H9 (cell line): Measurements from ENCODE around the gene RAB40C. TPM values are rescaled to one million over a fixed set of nuclear protein-coding genes. Genes with fewer than 3 reads are reported as not detected.

Experiments used
- DNase-seq: peaks from one replicate; pipeline ENCODE4 v3.0.0-alpha.2; 2017
- H2AFZ ChIP-seq: one replicate; pipeline ENCODE4 v1.6.1; 2013; ENCODE audit warnings: mild to moderate bottlenecking, low read length, control low read depth, moderate library complexity
- H2AK5ac ChIP-seq: 2 replicates; pipeline ENCODE4 v1.6.1; 2013; ENCODE audit warnings: low read length, control low read depth, mixed read lengths; ENCODE audit not compliant: insufficient read length
- H2BK120ac ChIP-seq: one replicate; pipeline ENCODE4 v1.6.1; 2013; ENCODE audit warnings: low read depth, mild to moderate bottlenecking, low read length, control low read depth, inconsistent platforms; ENCODE audit not compliant: poor library complexity, severe bottlenecking
- H2BK12ac ChIP-seq: 2 replicates; pipeline ENCODE4 v1.6.1; 2013; ENCODE audit warnings: low read length, control low read depth, mixed read lengths, low read depth; ENCODE audit not compliant: insufficient read length
- H2BK15ac ChIP-seq: 2 replicates; pipeline ENCODE4 v1.6.1; 2013; ENCODE audit warnings: low read depth, low read length, control low read depth
- H2BK20ac ChIP-seq: one replicate; pipeline ENCODE4 v1.6.1; 2013; ENCODE audit warnings: low read depth, mild to moderate bottlenecking, low read length, control low read depth, inconsistent platforms; ENCODE audit not compliant: poor library complexity, severe bottlenecking
- H2BK5ac ChIP-seq: 2 replicates; pipeline ENCODE4 v1.6.1; 2013; ENCODE audit warnings: low read length, control low read depth, mixed read lengths; ENCODE audit not compliant: insufficient read length
- H3K14ac ChIP-seq: 2 replicates; pipeline ENCODE4 v1.6.1; 2013; ENCODE audit warnings: low read length, control low read depth; ENCODE audit not compliant: insufficient read depth
- H3K18ac ChIP-seq: 2 replicates; pipeline ENCODE4 v1.6.1; 2013; ENCODE audit warnings: low read depth, mild to moderate bottlenecking, mixed read lengths, low read length, control low read depth; ENCODE audit not compliant: insufficient read length
- H3K23ac ChIP-seq: 2 replicates; pipeline ENCODE4 v1.6.1; 2013; ENCODE audit warnings: low read length, control low read depth, mixed read lengths, low read depth; ENCODE audit not compliant: insufficient read length
- H3K23me2 ChIP-seq: 2 replicates; pipeline ENCODE4 v1.6.1; 2013; ENCODE audit warnings: low read depth, mild to moderate bottlenecking, mixed read lengths, low read length, control low read depth; ENCODE audit not compliant: insufficient read length, poor library complexity, severe bottlenecking
- H3K27ac ChIP-seq: 2 replicates; pipeline ENCODE4 v1.5.1; 2013; ENCODE audit warnings: low read length, control low read depth, mixed read lengths, low read depth; ENCODE audit not compliant: insufficient read length
- H3K27me3 ChIP-seq: 2 replicates; pipeline ENCODE4 v1.6.1; 2013; ENCODE audit warnings: low read length, control low read depth, inconsistent platforms; ENCODE audit not compliant: insufficient read depth
- H3K4ac ChIP-seq: 2 replicates; pipeline ENCODE4 v1.6.1; 2013; ENCODE audit warnings: low read depth, mild to moderate bottlenecking, control low read depth, inconsistent platforms, low read length, moderate library complexity
- H3K4me1 ChIP-seq: 2 replicates; pipeline ENCODE4 v1.6.1; 2013; ENCODE audit warnings: low read length, control low read depth, inconsistent platforms; ENCODE audit not compliant: insufficient read depth
- H3K4me2 ChIP-seq: 2 replicates; pipeline ENCODE4 v1.6.1; 2013; ENCODE audit warnings: low read length, control low read depth, mixed read lengths; ENCODE audit not compliant: insufficient read length, insufficient read depth
- H3K56ac ChIP-seq: 2 replicates; pipeline ENCODE4 v1.6.1; 2013; ENCODE audit warnings: low read depth, mild to moderate bottlenecking, mixed read lengths, low read length, control low read depth; ENCODE audit not compliant: insufficient read length
- H3K79me1 ChIP-seq: 2 replicates; pipeline ENCODE4 v1.6.1; 2013; ENCODE audit warnings: low read depth, mild to moderate bottlenecking, moderate library complexity, low read length, control low read depth, inconsistent platforms; ENCODE audit not compliant: insufficient read depth, poor library complexity, severe bottlenecking
- H3K79me2 ChIP-seq: 2 replicates; pipeline ENCODE4 v1.6.1; 2013; ENCODE audit warnings: low read length, control low read depth, inconsistent platforms; ENCODE audit not compliant: insufficient read depth
- H3K9ac ChIP-seq: 2 replicates; pipeline ENCODE4 v1.6.1; 2013; ENCODE audit warnings: low read length, control low read depth, mixed read lengths; ENCODE audit not compliant: insufficient read length; ENCODE audit errors: extremely low read depth
- H3K9me3 ChIP-seq: one replicate; pipeline ENCODE4 v1.6.1; 2013; ENCODE audit warnings: low read depth, low read length, inconsistent platforms; ENCODE audit not compliant: control insufficient read depth
- H3T11ph ChIP-seq: one replicate; pipeline ENCODE4 v1.6.1; 2013; ENCODE audit warnings: mild to moderate bottlenecking, low read length, control low read depth, inconsistent platforms
- H4K20me1 ChIP-seq: one replicate; pipeline ENCODE4 v1.6.1; 2013; ENCODE audit not compliant: control insufficient read depth, insufficient read length, insufficient read depth
- H4K5ac ChIP-seq: 2 replicates; pipeline ENCODE4 v1.6.1; 2013; ENCODE audit warnings: low read depth, mild to moderate bottlenecking, mixed read lengths, low read length, control low read depth; ENCODE audit not compliant: insufficient read length
- H4K8ac ChIP-seq: replicated peaks from 2 replicates; pipeline ENCODE4 v1.6.1; 2013; ENCODE audit warnings: low read length, control low read depth, mixed read lengths, low read depth; ENCODE audit not compliant: insufficient read length
- H4K91ac ChIP-seq: 2 replicates; pipeline ENCODE4 v1.6.1; 2013; ENCODE audit warnings: low read depth, mild to moderate bottlenecking, moderate library complexity, mixed read lengths, low read length, control low read depth; ENCODE audit not compliant: insufficient read length
- H3K27ac Mint-ChIP-seq, 3 experiments: 2 replicates in 2 of 3; 3 replicates in 1 of 3; pipeline ENCODE4 v1.8.0; 2020 to 2021; ENCODE audit warnings: mixed read lengths in 3 of 3, mild to moderate bottlenecking in 1 of 3, moderate library complexity in 1 of 3
- H3K27me3 Mint-ChIP-seq: 2 replicates; pipeline ENCODE4 v1.8.0; 2021; ENCODE audit warnings: low read depth, mild to moderate bottlenecking, moderate library complexity, mixed read lengths
- H3K36me3 Mint-ChIP-seq, 3 experiments: 2 replicates in 2 of 3; 3 replicates in 1 of 3; pipeline ENCODE4 v1.8.0; 2020 to 2021; ENCODE audit warnings: low read depth in 3 of 3, mixed read lengths in 3 of 3; ENCODE audit not compliant: insufficient read depth in 1 of 3
- H3K4me1 Mint-ChIP-seq, 2 experiments: 2 replicates each; pipeline ENCODE4 v1.8.0; 2020; ENCODE audit warnings: mixed read lengths in 2 of 2
- H3K4me3 Mint-ChIP-seq, 2 experiments: 2 replicates in 1 of 2; 3 replicates in 1 of 2; pipeline ENCODE4 v1.8.0; 2020 to 2021; ENCODE audit warnings: mild to moderate bottlenecking in 2 of 2, mixed read lengths in 2 of 2, moderate library complexity in 1 of 2
- H3K9me3 Mint-ChIP-seq, 2 experiments: 2 replicates in 1 of 2; 3 replicates in 1 of 2; pipeline ENCODE4 v1.8.0; 2020; ENCODE audit warnings: mild to moderate bottlenecking in 2 of 2, mixed read lengths in 2 of 2, moderate library complexity in 1 of 2
- WGBS: extraction: QIAGEN DNeasy Blood & Tissue Kit; methylation state at CpG from one replicate; pipeline ENCODE4 v1.1.7; 2013; ENCODE audit warnings: missing lambda C conversion rate, low lambda C conversion rate, mixed read lengths; ENCODE audit not compliant: insufficient read length; ENCODE audit errors: extremely low coverage; 5-methylcytosine and 5-hydroxymethylcytosine counted together
- total RNA-seq: library from RNA; stranded (reverse); gene quantifications from 2 replicates; pipeline ENCODE4 v1.2.1, GENCODE V29; 2021
- TF ChIP-seq, protein P1 (sequence below): fragments of 200-600 bp; sonication (generic); conservative IDR thresholded peaks from 3 replicates; pipeline ENCODE4 v1.8.0; 2021; ENCODE audit warnings: antibody characterized with exemption, mild to moderate bottlenecking

RAB40C gene
- total RNA-seq, 1 experiment from 2014 or later = 19.1 TPM

DNA sequence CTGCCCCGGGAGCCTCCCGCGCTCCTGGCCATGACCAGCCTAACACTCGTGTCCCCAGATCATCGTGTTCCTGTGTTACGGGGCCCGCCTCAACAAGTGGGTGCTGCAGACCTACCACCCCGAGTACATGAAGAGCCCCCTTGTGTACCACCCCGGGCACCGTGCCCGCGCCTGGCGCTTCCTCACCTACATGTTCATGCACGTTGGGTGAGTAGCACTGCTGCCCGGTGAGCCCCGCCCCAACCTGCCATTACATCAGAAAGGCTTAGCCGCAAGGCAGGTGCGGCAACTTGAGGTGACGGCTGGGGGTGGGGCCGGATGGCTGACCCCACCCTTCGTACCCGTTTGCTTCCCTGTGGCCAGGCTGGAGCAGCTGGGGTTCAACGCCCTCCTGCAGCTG, 87.0 kb downstream of the RAB40C start:
- Histone ChIP-seq H4K91ac (no peak overlapping the region), H3K4me1 (no peaks in the 10 kb centered on the region), H3K23ac (no peak overlapping the region), H3K9me3 (no peaks in the 10 kb centered on the region), H3K14ac (no peak overlapping the region), H2BK15ac (no peak overlapping the region), H3K56ac (no peak overlapping the region), H3K79me2 (peaks cover 2% of the 10 kb centered on the region; the same call in 1 of the 2 replicates), H3T11ph (no peak overlapping the region), H3K23me2 (peaks cover 15% of the 10 kb centered on the region), H2BK12ac (no peak overlapping the region), H3K27ac (no peak overlapping the region), H3K4me2 (no peak overlapping the region), H3K79me1 (no peaks in the 10 kb centered on the region), H2AFZ (no peak overlapping the region), H3K27me3 (no peaks in the 10 kb centered on the region), H4K5ac (no peak overlapping the region), H2BK20ac (no peak overlapping the region), H3K4ac (no peak overlapping the region), H3K9ac (no peak overlapping the region), H3K18ac (no peak overlapping the region), H2AK5ac (no peak overlapping the region), H4K20me1 (no peaks in the 10 kb centered on the region), H4K8ac (no peak overlapping the region), H2BK5ac (no peak overlapping the region), H2BK120ac (no peak overlapping the region)
- H3K4me1 Mint-ChIP-seq = peaks cover 16 to 32% of the 10 kb centered on the region in 2 experiments
- TF ChIP-seq, protein P1, sequence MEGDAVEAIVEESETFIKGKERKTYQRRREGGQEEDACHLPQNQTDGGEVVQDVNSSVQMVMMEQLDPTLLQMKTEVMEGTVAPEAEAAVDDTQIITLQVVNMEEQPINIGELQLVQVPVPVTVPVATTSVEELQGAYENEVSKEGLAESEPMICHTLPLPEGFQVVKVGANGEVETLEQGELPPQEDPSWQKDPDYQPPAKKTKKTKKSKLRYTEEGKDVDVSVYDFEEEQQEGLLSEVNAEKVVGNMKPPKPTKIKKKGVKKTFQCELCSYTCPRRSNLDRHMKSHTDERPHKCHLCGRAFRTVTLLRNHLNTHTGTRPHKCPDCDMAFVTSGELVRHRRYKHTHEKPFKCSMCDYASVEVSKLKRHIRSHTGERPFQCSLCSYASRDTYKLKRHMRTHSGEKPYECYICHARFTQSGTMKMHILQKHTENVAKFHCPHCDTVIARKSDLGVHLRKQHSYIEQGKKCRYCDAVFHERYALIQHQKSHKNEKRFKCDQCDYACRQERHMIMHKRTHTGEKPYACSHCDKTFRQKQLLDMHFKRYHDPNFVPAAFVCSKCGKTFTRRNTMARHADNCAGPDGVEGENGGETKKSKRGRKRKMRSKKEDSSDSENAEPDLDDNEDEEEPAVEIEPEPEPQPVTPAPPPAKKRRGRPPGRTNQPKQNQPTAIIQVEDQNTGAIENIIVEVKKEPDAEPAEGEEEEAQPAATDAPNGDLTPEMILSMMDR = no peak
- H3K36me3 Mint-ChIP-seq = peaks cover 13 to 20% (median 16%) of the 10 kb centered on the region in 3 experiments; a peak in 6 of 7 replicates
- WGBS = no CpG with 5 or more reads among the region's 23 CpGs
- H3K4me3 Mint-ChIP-seq = no peak overlapping the region; a peak in 1 of 5 replicates
- H3K27me3 Mint-ChIP-seq = peaks cover 3% of the 10 kb centered on the region; the same call in 1 of the 2 replicates
- H3K9me3 Mint-ChIP-seq = no peaks in the 10 kb centered on the region
- DNase-seq = no peak
- H3K27ac Mint-ChIP-seq = no peak overlapping the region
